Fibroblast of peridontal ligament (primary cell): ENCODE measurements around the gene TUFT1.
"Not testable (repeated sequence)": the region's sequence is repeated elsewhere in the genome, so short reads cannot be mapped to it uniquely, and the experiment has no call there.

ENCODE experiments used
- DNase-seq: peaks from one replicate; pipeline ENCODE4 v3.0.0-alpha.2; 2010; ENCODE audit errors: extremely low read depth

TUFT1 gene

GRCh38 chr1:151579436-151580225 lies 39.5 kb downstream of the TUFT1 start:
- no peak for DNase-seq

GRCh38 chr1:151581451-151581850 lies 41.3 kb downstream of the TUFT1 start:
- DNase-seq: no peak

- no peak for DNase-seq
These were observed 41.8 kb downstream of the TUFT1 start for GRCh38 chr1:151581921-151582320.

GRCh38 chr1:151583796-151584195 lies 43.7 kb downstream of the TUFT1 start:
- DNase-seq: no peak

DNA sequence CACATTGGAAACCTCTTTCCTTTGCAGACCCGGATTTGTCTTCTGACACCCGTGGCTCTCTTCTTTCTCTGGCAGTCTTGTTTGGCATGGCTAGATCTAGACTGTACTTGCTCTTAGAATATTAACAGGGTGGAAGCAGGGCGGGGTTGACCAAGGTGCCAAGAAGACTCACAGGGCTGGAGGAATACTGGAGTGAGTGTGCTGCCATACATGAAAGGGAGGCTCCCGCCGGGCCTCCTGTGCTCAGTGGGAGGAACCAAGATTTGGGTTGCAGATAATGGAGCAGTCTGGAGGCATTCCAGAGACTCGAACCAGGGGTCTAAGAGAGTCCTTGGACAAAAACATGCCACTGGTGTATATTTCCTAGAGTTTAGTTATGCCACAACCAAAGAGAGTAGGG lies 44.2 kb downstream of the TUFT1 start:
- DNase-seq: no peak

DNA sequence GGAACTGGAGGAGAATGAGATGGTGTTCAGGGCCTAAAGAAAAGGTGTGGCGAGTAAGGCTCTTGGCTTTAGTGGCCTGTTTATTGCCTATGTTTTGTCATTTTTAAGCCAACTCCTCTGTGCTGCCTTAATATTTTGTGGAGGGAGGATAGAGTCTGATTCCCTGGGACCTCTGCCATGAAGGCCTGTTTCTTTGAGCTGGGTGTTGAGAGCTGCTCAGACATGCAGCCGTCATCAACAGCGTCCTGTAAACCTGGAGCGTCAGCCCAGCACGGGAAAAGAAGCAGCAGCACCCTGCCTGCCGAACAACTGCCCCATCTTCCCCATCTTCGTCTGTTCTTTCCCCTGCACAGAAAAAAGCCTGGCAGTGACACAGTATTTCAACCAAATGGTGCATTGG lies 44.7 kb downstream of the TUFT1 start:
- DNase-seq: no peak

GRCh38 chr1:151585622-151586021 lies 45.5 kb downstream of the TUFT1 start:
- peak; percentile 35 for DNase-seq

- no peak for DNase-seq
These were observed 50.9 kb downstream of the TUFT1 start for GRCh38 chr1:151590961-151591360.

DNA sequence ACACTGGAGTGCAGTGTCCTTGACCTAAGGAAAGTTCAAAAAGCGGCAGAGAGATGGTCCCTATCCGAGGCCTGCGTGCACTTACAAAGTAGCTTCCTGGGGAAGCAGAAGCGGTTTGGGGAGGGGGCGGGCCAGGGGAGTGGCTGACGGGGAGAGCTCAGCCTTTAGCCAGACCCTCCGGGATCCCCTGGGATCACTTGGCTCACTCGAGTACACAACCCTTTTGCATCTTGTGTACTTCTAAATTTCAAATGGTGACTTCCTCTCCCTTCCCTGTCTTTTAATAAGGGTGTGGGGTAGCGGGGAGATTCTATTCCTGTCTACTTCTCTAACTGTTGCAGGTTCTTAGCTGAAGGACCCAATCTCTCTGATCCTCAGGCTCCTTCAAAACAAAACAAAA lies 53.6 kb downstream of the TUFT1 start:
- DNase-seq: no peak

DNA sequence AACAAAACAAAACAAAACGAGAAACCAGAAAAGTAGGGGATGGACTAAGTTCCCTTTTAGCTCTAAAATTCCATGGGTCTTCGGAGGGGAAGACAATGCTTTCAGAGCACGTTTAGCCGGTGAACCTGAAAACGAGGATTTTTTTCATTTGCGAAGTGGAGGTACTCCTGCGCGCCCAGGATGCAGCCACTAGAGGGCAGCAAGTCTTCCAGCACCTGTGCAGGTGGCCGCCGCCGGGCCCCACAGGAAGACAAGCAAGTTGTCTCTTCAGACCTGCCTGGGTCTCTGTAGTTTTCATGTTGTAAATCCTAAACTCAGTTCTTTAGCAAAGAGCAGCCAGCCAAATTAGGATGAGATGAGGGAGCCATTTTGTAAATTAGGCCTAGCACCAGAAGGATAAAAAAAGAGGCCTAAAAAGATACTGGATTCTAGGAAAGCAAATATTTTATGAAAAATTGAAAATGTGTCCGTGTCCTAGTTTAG lies 54.1 kb downstream of the TUFT1 start:
- DNase-seq: no peak

DNA sequence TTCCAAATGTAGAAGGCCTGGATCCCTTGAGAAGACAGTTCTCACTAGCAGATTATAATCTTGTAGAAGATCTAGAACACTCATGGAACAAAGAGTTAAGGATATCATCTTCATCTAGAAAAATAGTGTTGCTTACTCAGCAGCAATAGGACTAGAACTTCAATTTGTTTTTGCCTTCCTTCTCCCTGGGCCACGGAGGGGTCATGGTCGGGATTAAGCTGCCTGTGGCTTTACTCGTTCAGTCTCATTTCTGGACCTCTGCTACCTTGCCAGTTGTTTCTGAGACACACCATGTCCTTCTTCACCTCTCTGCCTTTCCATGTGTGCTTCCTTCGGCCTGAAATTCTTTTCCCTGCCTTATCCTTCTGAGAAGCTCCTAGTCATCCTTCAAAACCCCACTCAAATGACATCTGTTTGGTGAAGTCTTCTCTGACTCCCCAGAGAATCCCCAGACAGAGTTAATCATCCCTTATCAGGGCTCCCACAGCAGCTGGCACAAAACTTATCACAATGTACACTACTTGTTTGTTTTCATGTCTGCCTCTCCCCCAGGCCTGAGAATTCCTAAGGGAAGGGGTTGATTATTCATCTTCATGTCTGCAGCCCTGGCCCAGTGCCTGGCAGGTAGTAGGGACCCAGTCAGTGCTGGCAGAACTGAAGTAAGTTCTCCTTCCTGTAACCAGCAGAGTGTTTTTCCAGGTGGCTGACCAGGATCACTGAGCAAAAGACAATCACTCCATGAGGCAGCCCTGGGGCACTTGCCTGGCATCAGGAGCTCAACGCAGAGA lies 56.3 kb downstream of the TUFT1 start:
- DNase-seq: no peak

GRCh38 chr1:151602550-151602949 lies 62.4 kb downstream of the TUFT1 start:
- not testable (repeated sequence) for DNase-seq

- DNase-seq: no peak
These were observed 64.2 kb downstream of the TUFT1 start for GRCh38 chr1:151604291-151604690.

- no peak for DNase-seq
These were observed 66.3 kb downstream of the TUFT1 start for GRCh38 chr1:151606384-151606783.

GRCh38 chr1:151606857-151607256 lies 66.7 kb downstream of the TUFT1 start:
- no peak for DNase-seq

GRCh38 chr1:151610142-151610541 lies 70.0 kb downstream of the TUFT1 start:
- DNase-seq: no peak

- DNase-seq: peak; percentile 69
These were observed 71.2 kb downstream of the TUFT1 start for GRCh38 chr1:151611288-151611790.

DNA sequence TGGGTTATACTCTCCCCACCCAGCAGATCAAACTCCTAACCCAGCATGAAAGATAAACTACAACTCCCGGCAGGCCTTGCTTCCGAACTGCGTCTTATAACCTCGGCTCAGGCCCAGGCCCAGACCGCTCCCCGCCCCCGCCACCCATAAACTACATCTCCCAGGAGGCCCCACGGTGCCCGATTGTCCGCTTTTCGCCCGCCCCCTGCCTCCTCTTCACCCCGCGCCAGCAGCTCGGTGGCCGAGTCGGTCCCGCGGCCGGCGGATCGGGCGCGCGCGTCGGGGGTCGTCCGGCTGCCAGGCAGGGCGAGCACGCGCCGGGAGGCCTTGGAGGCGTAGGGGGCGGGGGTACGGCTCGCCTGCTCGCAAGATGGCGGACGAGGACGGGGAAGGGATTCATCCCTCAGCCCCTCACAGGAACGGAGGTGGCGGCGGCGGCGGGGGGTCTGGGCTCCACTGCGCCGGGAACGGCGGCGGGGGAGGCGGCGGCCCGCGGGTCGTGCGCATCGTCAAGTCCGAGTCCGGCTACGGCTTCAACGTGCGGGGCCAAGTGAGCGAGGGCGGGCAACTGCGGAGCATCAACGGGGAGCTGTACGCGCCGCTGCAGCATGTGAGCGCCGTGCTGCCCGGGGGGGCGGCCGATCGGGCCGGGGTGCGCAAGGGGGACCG lies 71.9 kb downstream of the TUFT1 start, which contains the start of gene SNX27:
Gene SNX27 (plus strand): TSS at position 219 of the 669 bp plus-strand sequence. CDS start 152 bp downstream, at position 371.
- peak; percentile 90 for DNase-seq

- DNase-seq: peak; percentile 31
These were observed 72.6 kb downstream of the TUFT1 start for GRCh38 chr1:151612501-151613281.

- DNase-seq: no peak
These were observed 73.2 kb downstream of the TUFT1 start for GRCh38 chr1:151613282-151613780.
